Fibroblast of the aortic adventitia (primary cell): Measurements from ENCODE around the gene CNTN5. TPM values are rescaled to one million over a fixed set of nuclear protein-coding genes. Genes with fewer than 3 reads are reported as not detected.

Experiments
- DNase-seq: peaks from one replicate; pipeline ENCODE4 v3.0.0-alpha.2; 2010; ENCODE audit warnings: low read depth
- H3K4me3 ChIP-seq: 2 replicates; pipeline ENCODE4 v1.5.1; 2011; ENCODE audit warnings: low read depth, mild to moderate bottlenecking, control low read depth, low read length, moderate library complexity
- CTCF ChIP-seq: IDR thresholded peaks from 2 replicates; pipeline ENCODE4 v1.5.1; 2011; ENCODE audit warnings: mild to moderate bottlenecking, low read length, control low read depth, inconsistent platforms; ENCODE audit not compliant: insufficient read depth
- total RNA-seq: library from RNA; depleted of rRNA; stranded (reverse); fragments of >200 nt; gene quantifications from 2 replicates; pipeline ENCODE4 v1.2.3, GENCODE V29; 2012; ENCODE audit warnings: low replicate concordance

CNTN5 gene
- total RNA-seq, 1 donor = 0.90 TPM

GRCh38 chr11:99446400-99446799, 425.7 kb downstream of the CNTN5 start:
- no peak overlapping the region for H3K4me3 ChIP-seq
- TF ChIP-seq CTCF = no peak
- DNase-seq = no peak

- no peak overlapping the region for H3K4me3 ChIP-seq
- DNase-seq = no peak
- no peak for TF ChIP-seq CTCF
These were observed 428.6 kb downstream of the CNTN5 start for GRCh38 chr11:99449345-99449744.

- no peak for TF ChIP-seq CTCF
- no peak for DNase-seq
- no peak overlapping the region for H3K4me3 ChIP-seq
These were observed 431.3 kb downstream of the CNTN5 start for GRCh38 chr11:99452075-99452474.

GRCh38 chr11:99461913-99462312, 441.2 kb downstream of the CNTN5 start:
- TF ChIP-seq CTCF = no peak
- DNase-seq = no peak
- H3K4me3 ChIP-seq = no peak overlapping the region

GRCh38 chr11:99464985-99465384, 444.2 kb downstream of the CNTN5 start:
- no peak overlapping the region for H3K4me3 ChIP-seq
- DNase-seq = no peak
- TF ChIP-seq CTCF = no peak

- TF ChIP-seq CTCF = no peak
- no peak overlapping the region for H3K4me3 ChIP-seq
- no peak for DNase-seq
These were observed 468.8 kb downstream of the CNTN5 start for GRCh38 chr11:99489581-99489980.

GRCh38 chr11:99494065-99494464, 473.3 kb downstream of the CNTN5 start:
- no peak for DNase-seq
- no peak overlapping the region for H3K4me3 ChIP-seq
- no peak for TF ChIP-seq CTCF
